Activated T-cell treated with anti-CD3 and anti-CD28 coated beads, Interleukin-2, amount 50 U/mL, for 1 hour (primary cell): ENCODE measurements around the gene ATXN7L3B.
"Not testable (repeated sequence)": the region's sequence is repeated elsewhere in the genome, so short reads cannot be mapped to it uniquely, and the experiment has no call there.

Experiments
- DNase-seq: peaks from one replicate; pipeline ENCODE4 v3.0.0-alpha.2; 2020

Gene ATXN7L3B, protein sequence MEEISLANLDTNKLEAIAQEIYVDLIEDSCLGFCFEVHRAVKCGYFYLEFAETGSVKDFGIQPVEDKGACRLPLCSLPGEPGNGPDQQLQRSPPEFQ

DNA sequence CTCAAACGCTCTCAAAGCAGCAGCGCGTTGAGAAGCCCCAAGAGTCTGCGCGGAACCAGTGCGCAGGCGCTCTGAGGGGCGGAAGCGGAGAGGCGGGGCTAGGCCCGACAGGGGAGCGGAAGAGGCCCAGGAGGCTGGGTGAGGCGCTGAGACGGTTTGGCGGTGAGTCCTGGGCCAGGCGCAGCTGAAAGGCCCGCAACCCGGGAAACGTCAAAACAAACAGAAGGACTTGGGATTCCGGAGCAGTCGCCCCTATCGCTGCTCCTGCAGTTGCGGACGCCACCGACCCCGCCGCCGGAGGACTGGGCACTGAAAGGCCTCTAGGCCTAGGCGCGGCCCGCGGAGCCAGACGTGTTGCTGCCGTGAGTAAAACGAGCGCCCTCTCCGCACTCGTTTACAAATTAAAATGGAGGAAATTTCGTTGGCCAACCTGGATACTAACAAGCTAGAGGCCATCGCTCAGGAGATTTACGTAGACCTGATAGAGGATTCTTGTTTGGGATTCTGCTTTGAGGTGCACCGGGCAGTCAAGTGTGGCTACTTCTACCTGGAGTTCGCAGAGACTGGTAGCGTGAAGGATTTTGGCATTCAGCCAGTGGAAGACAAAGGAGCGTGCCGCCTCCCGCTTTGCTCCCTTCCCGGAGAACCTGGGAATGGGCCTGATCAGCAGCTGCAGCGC lies at the start of gene ATXN7L3B:
Gene ATXN7L3B (plus strand): TSS at position 129 of the 679 bp plus-strand sequence. CDS start 278 bp downstream, at position 407.
- peak; percentile 97 for DNase-seq

DNA sequence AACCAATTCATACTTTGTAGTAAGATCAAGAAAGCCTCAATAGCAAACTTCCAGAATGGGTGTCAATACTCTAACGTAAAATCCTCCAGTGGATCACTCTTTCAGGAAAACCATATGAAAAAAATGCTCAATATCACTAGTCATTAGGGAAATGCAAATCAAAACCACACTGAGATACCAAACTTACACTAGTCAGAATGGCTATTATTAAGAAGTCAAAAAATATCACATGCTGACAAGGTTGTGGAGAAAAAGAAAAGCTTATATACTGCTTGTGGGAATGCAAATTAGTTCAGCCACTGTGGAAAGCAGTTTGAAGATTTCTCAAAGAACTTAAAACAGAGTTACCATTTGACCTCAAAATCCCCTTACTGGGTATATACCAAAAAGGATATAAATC lies 49.5 kb upstream of the ATXN7L3B start:
- DNase-seq, result no peak

DNA sequence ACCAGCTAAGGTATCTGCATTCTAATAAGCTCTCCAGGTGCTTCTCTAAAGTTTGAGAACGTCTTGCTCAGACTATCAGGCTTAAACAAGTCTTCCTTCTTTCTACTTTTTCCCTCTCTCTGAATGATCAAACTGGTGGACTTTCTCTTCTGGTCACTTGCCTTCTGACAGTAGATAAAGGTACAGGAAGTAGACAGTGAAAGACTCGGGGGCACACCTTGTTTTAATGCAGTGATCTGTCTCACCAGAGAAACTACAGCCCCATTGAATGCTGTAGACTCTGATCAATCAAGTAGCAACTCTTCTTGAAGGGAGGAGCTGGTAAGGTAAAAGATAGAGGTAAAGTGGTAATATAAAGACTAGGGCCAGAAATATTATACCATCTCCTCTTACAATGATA lies 48.1 kb upstream of the ATXN7L3B start:
- no peak for DNase-seq

DNA sequence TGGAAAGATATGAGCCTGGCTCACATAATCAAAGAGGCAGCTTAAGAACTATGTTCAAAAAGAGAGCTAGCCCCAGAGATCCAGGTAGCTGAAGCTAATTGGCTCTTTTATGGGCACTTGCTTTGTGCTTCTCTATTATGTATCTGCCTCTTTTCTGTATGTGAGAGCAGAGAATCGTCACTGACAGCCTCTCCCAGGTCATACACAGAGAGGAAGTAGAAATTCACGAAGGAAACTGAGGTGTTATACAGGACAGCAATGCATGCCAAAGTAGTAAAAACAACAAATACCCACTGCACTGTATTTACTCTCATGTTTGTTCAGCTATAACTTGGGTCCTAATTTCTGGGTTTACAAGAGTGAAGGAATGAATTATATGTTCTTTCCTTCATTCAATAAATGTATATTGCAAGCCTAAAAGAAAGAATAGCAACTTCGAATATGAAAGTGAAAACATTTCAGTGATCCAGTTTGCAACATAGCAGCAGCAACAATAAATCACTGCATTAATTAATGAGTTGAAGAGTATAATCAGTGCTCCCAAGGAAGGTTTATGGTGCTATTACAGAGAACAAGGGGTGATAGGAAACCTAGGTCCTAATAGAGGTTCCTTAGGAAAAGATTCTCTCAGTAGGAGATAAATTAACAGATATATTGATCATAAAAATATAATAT lies 47.1 kb upstream of the ATXN7L3B start:
- no peak for DNase-seq

DNA sequence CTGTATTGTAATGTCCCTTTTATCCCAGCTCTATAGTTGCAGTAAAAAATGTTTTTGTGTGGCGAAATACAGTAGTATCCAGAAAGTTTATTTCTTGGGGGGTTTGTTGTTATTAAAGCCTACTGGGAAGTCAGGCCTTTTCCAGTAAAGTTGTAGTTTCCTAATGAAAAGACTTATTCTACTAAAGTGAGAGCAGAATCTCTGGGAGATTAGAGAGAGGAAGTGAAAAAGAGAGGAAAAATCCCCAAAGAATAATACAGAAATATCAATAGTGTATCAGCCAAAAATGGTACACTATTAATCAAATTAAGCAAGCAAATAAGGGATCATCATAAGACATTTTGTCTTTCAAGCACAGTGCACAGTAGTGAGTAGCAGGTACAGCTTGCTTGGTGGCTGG lies 46.3 kb upstream of the ATXN7L3B start:
- DNase-seq, result no peak

DNA sequence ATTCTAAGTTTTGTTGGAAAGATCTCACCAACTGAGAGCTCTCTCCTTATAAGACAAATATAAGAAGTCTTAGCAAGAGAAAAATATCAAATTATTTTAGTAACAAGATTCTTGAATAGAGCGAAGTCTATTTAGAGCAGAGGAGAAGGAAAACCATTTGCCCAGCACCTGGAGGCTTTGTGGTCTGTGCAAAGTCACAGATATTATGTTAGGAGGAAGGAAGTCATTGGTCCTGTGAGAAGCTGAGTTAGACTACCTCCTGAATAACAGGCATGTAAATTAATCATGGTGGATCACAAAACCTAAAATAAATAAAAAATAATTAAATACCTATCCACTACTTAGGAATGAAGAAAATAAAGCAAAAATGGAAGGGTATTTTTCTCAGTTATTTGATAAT lies 38.4 kb upstream of the ATXN7L3B start:
- no peak for DNase-seq

DNA sequence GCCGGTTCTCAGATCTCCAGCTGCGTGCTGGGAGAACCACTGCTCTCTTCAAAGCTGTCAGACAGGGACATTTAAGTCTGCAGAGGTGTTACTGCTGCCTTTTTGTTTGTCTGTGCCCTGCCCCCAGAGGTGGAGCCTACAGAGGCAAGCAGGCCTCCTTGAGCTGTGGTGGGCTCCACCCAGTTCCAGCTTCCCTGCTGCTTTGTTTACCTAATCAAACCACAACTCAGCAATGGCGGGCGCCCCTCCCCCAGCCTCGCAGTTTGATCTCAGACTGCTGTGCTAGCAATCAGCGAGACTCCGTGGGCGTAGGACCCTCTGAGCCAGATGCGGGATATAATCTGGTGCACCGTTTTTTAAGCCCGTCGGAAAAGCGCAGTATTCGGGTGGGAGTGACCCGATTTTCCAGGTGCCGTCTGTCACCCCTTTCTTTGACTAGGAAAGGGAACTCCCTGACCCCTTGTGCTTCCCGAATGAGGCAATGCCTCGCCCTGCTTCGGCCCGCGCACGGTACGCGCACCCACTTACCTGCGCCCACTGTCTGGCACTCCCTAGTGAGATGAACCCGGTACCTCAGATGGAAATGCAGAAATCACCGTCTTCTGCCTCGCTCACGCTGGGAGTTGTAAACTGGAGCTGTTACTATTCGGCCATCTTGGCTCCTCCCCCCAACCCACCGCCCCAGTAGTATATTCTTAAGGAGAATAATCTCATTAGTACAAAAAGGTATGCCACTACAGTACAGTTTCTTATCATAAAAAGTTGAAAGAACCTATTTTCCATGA lies 28.6 kb upstream of the ATXN7L3B start:
- not testable (repeated sequence) for DNase-seq

DNA sequence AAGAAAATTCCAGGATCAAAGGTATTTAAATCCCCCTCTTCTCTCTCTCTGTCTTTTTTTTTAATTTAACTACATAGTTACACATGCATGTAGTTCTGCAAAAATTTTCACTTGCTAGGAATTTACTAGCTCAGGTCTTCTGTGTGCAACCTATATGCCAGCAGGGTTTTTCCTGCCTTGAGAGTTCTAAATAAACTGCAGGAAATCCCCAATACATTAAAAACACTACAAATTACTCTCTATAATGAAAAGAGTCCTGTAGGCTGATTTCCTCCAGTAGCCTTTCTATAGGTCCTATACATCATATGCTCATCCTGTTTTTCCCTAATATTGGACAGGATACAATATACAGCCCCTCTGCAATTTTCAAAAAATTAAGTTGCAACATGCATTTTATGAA lies 27.7 kb upstream of the ATXN7L3B start:
- no peak for DNase-seq

DNA sequence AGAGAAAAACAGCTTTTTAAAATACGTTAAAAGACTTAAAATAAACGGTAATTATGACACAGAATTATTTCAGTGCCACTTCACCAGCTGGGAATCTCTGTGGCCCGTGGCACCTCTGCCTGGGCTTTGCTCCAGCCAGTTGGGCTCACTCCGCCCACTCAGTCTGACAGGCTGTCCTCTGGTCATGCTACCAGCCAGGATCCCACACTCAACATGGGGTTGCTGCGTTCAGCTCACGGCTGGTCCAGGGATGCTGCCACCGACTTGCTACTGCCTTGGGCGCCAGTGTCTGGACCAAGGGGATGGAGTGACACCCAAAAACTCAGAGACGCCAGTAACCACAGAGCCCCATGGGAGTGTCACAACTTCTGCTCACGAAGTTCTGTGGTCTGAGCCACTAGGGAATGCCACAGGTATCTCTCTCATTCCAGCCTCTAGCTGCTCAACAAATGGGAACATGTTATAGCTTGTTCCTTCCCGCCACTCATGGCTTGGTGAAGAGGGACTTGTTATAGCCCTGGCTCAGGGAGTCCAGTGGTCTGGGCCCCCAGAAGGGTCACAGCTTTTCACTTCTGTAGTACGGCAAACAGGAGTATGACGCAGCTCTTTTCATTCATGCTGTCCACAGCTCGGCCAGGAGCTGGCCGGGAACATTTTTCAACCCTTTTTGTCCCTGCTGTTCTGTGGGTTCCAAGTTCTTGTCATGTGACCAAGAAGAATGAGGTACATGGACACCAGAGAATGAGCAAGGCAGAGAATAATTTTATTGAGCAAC lies 23.4 kb upstream of the ATXN7L3B start:
- no peak for DNase-seq

DNA sequence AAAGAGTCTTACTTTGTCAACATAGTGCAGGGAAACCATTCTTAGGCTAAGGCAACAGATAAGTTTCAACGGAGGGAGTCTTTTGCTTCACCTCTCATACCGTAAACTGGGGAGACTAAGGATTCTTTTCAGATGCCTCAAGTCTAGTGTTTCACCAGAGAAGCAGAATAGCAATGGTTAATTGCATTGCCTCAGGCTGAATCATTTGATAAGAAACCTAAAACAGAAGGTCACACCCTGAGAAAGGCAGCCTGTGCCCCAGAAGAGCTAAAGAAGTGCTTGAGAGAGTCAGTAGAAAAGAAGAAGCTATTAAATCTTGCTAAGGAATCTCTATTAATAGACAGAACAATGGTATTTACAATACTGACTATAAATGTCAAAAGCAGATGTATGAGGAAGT lies 21.8 kb upstream of the ATXN7L3B start:
- no peak for DNase-seq

DNA sequence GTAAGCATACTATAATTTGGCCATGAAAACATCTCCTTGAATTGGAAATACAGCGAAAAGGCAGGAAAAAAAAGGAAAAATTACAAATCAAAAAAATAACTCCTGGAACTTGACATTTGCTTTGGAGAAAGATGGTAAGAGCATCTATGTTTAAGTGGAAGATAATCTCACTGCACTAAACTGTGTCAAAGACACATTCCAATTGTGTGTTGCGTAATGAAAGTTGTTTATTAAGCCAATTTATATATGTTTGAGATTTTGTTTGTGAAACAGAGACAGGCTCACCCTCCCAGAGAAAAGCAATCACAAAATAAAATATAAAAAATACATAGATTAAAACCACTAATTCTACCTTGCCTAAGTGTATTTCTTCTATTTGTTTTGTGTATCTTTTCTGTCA lies 11.1 kb upstream of the ATXN7L3B start:
- DNase-seq, result no peak

DNA sequence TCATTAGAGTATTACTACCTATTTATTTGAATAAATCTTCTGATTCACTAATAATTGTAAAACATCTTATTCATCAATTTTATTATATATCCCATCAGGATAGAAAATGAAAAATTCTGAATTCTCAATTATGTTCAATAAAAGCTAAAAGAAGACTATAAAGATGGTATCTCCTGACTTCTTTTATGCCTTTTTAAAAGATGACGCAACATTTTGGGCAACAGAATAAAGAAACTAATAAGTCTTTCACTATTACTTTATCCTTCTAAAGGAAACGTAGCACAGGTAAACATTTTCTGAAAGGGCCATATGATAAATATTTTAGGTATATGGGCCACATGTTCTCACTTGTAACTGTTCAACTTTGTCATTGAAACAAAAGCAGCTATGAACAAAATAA lies 10.1 kb upstream of the ATXN7L3B start:
- DNase-seq, result no peak

DNA sequence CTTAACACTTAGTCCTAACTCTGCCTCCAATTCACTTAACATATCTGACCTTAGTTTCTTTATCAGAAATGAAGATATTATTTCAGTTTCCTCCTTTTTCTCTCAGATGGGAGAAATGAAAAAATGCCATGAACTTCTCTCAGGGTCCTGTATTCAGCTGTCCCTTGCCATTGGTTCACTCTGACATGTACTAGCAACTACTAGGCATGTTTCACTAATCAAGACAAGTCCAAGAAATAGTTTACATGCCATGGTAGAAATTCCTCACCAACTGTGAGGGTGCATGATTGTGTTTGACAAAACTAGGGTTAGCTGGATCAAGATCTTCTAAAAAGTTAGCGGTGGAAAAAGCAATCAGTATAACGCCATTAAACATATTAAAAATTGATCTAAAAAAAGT lies 7.0 kb upstream of the ATXN7L3B start:
- DNase-seq, result no peak

DNA sequence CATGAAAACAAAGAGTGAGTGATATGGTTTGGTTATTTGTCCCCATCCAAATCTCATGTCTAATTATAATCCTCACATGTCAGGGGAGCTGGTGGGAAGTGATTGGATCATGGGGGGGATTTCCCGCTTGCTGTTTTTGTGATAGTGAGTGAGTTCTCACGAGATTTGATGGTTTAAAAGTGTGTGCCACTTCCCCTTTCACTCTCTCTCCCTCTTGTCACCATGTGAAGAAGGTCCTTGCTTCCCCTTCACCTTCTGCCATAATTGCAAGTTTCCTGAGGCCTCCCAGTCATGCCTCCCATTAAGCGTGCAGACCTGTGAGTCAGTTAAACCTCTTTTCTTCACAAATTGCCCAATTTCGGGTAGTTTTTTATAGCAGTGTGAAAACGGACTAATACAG lies 2.1 kb upstream of the ATXN7L3B start:
- DNase-seq, result no peak

DNA sequence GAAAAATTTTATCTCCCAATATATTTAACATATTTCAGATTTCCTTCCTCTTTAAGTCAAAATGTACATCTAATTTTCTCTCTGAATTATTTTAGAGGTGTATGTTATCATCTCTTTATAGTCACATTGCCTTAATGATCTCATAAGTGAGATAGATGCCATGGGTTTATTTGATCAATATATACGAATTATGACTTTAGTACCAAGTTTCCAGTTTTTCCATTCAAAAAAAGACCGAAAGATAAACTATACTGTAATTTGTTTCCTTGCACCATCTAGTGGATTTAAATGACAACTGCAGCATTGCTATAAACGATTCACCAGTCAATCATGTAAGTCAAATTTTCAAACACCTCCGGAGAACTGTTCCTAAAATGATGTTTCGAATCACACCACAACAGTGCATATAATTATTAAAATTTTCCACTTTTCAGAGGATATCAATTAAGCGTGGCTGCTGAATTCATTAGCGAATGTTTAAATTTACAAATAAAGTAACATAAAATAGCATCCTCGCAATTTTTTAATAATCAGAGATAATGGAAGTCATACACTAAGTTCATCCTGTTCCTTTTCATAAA lies 419 bp upstream of the ATXN7L3B start:
- no peak for DNase-seq

DNA sequence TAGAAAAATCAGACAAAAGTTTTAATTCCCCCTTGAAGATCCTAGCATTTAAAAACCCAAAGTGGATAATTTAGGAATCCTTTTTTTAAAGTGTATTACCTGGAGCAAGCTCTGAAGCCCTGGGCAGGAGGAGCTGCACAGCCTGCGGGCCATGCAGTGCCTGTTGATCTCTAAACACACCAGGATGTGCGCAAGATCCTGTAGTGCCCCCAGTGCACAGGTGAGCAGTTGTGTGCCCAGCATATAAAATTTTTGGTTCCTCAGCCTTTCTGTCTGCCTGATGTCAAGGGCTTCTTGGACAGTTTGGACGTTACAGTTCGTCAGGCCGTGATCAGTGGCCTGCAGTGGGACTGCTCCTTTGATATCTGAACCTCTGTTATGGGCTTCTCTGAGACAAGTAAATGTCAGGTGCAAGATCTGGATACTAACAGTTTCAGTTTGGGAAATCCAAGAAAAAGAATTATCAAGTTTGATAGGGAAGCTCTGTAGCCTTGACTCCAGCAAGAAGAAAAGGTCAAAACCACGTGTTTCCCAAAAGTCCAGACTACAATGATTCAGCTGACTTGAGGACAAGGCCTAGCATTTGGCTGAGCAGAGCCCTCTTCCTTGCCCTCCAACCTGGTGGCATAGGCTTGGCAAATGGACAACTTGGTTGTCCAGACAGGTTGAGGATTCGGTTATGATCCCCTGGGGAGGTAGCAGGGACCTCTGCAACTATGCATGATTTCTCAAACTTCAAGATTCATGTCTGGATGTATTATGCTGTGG lies 1.0 kb downstream of the ATXN7L3B start:
- peak; percentile 43 for DNase-seq

DNA sequence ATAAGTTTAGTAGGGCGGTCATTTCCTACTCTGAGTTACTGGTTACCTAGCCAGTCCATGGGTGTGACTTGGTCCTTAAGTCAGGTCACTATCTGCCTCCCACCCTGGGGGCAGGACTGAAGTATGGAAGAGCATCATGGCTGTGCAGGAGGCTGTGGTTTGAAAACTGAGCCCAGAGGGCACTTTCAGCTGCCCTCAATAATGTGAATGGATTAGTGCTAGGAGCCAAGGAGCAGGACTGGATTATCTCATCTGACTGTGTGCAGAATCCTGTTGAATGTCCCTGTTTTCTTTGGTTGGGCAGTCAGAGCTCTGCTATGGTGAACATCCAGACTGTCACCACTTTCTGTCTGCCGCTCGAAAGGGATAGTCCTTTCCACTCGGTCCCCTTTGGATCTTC lies 1.6 kb downstream of the ATXN7L3B start:
- no peak for DNase-seq

DNA sequence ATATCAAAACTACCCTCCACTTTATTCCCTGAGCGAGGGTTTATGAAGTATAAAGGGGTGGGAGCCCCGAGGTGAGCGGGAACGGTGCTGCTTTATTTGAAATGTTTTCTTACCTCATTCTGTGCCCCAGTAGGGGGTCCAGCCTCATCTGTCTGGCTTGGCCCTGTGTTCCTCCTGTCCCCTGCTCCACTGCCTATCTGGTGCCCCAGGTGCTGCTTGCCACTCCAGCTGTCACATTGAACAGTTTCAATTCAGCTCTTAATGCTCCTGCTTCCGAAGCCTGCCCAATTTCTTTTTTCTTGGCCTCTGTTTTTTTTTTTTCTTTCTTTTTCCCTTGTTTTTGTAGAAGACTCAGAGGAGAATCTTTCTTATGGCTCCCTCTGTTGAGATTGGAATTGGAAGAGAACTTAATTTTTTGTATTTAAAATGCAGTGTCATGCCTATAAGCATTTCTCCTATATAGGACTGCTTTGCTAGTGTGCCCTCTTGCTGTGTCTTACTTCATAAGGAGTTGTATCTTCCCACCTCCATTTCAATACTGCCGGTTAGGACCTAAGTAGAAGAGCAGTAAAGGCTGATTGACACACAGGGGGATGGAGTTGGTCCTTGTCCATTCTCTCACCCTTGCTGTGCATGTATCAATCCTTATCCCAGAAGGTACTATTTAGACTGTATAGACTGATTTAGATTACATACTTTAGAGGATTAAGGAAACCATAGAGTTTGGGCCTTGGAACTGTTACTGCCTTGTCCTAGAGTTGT lies 2.3 kb downstream of the ATXN7L3B start:
- no peak for DNase-seq

DNA sequence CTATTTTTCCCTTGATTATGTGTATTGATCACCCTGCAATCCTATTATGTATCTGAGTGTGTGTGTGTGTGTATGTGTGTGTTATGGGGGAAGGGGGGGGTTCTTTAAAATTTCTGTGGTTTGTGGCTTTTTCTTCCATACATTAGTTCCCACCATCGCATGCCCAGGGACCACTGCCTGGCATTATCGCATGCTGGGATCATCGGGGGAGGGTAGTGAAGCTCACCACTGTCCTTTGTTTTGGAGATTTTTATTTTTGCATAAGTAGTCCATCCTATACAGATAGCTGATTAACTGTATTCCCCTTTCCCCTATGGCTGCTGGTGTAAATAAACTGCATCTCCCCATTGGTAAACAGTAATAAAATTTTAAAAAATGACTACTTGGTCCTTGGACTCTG lies 3.4 kb downstream of the ATXN7L3B start:
- DNase-seq, result no peak

DNA sequence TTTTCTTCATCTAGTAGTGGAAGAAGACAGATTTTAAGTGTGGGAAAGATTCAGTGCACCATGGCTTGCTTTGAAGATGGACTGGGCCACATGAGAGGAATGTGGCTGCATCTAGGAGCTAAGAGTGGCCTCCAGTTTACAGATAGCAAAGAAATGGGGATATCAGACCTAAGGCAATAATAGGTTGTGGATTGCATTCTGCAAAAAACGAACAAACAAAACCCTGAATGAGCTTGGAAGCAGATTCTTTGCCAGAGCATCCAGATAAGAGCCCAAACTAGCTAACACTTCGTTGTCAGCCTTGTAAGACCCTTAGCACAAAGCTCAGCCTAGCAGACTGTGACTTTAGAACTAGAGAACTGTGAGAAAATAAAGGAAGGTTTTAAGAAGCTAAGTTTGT lies 9.6 kb downstream of the ATXN7L3B start:
- DNase-seq, result no peak

DNA sequence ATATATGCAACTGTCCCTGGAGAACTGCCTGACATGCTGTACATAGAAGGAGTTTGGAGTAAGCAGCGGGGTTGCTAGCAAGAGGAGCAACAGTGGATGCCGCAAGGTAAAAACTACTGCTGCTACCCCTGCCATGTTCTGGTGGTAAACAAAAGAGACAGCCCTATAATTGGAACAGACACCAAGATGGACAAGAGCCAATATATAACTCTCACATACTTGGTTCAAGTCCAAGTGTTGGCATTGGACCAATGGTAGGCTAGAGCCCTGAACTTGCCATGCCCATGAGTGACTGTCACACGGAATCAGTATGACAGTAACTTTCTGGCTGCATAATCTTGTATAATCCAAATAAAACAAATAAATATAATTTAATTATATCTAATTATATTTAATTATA lies 13.7 kb downstream of the ATXN7L3B start:
- no peak for DNase-seq
